ENCODE data around the gene FAM107B. TPM values are rescaled to one million over a fixed set of nuclear protein-coding genes. Genes with fewer than 3 reads are reported as not detected.
A peak's percentile ranks its signal among the peaks of the same experiment; 100 is the strongest.

Gene FAM107B
- 10 to 100 TPM in 2 of 10 donors, 1 to 10 TPM in 8; 3.6 to 18.5 (median 6.5) TPM for total RNA-seq
- 1 to 10 TPM; 2.6 to 3.7 TPM for polyA plus RNA-seq
- long read RNA-seq, donor 1, partial matches to known transcripts, result 0 of 2 reads
- long read RNA-seq, donor 1, other reads (novel, unspliced or antisense), result 0 of 2 reads
- long read RNA-seq, donor 2, partial matches to known transcripts, result 1 of 4 reads
- long read RNA-seq, donor 2, other reads (novel, unspliced or antisense), result 1 of 4 reads
- long read RNA-seq, donor 3, partial matches to known transcripts, result 0 of 2 reads
- long read RNA-seq, donor 3, other reads (novel, unspliced or antisense), result 1 of 2 reads

DNA sequence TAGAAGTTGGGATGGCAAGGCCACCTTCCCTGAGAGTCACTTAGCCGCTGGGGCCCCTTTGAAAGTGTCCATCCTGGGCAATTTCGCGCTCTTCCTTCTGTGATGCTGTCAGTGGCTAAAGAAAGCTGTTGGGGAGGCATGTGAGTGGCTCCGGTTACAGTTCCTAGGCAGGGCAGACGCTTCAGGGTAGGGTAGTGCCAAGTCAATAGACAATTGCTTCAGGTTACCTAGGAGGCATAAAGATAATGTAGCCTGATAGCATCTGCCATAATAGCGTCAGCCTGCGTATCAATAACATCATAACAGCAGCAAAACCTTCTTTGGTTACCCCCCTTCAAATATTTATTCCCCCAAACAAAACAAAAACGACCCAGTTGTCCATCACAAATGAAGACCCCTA, at the start of gene FAM107B:
TSS of gene FAM107B (minus strand) at position 101 of the 400 bp plus-strand sequence. CDS start 234 bp downstream, outside the sequence.
- intact Hi-C loops (cut with DNase I), result loop anchor here in 1 of 10 donors (5.0 kb wide), 1 partner anchor 1732 kb away; no protein-coding TSS in a partner anchor
- 91 to 94% methylated on average over 8 of the region's 8 CpGs for WGBS, 2 donors

DNA sequence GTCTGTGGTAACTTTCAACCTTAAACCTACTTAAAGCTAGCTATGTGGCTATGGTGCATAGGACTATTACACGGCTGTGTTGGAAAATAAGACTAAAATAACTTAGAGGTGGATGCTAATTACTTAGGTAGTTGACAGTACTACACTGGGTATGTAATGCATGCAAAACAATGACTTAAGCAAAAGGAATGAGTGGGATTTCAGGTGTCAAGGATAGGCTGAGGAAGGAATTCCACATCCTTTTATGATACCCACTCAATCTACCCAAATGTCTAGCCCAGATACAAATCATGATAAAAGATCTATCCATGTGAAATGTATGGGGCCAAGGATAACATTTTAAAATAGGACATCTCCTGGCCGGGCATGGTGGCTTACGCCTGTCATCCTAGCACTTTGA, 49.3 kb upstream of the FAM107B start:
- Histone ChIP-seq H3K9me3 (no peaks in the 10 kb centered on the region), H3K27me3 (no peaks in the 10 kb centered on the region), H3K27ac (no peak overlapping the region), H3K4me1 (peaks cover 0 to 8% (median 0%) of the 10 kb centered on the region in 9 donors), H3K4me3 (no peak overlapping the region), H3K36me3 (no peaks in the 10 kb centered on the region)
- DNase-seq, result no peak
- TF ChIP-seq, protein P1, sequence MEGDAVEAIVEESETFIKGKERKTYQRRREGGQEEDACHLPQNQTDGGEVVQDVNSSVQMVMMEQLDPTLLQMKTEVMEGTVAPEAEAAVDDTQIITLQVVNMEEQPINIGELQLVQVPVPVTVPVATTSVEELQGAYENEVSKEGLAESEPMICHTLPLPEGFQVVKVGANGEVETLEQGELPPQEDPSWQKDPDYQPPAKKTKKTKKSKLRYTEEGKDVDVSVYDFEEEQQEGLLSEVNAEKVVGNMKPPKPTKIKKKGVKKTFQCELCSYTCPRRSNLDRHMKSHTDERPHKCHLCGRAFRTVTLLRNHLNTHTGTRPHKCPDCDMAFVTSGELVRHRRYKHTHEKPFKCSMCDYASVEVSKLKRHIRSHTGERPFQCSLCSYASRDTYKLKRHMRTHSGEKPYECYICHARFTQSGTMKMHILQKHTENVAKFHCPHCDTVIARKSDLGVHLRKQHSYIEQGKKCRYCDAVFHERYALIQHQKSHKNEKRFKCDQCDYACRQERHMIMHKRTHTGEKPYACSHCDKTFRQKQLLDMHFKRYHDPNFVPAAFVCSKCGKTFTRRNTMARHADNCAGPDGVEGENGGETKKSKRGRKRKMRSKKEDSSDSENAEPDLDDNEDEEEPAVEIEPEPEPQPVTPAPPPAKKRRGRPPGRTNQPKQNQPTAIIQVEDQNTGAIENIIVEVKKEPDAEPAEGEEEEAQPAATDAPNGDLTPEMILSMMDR (IDR thresholded peaks at IDR 0.05), result no peak
- no peak for ATAC-seq
- intact Hi-C loops (cut with DNase I), result loop anchor here (5.0 to 10.0 kb wide), 9 partner anchors 219 to 1039 kb away; no protein-coding TSS in a partner anchor
- WGBS, 2 donors, result 92 to 93% methylated on average over 3 of the region's 3 CpGs

More for the DNA sequence above, at the start of gene FAM107B:
- TF ChIP-seq, protein P1 (IDR thresholded peaks at IDR 0.05), result no peak
- no peak for DNase-seq
- Histone ChIP-seq H3K4me3 (no peak within 1 kb of the TSS), H3K9me3 (no peaks in the 10 kb centered on the region), H3K4me1 (peaks cover 0 to 15% (median 4%) of the 10 kb centered on the region in 9 donors), H3K36me3 (no peaks in the 10 kb centered on the region), H3K27me3 (no peaks in the 10 kb centered on the region), H3K27ac (no peak within 1 kb of the TSS)
- no peak for ATAC-seq

- ATAC-seq (peak in 3 of 8 donors; percentile 49 to 51 (median 49)), DNase-seq (peak in 1 of 2 donors; percentile 23)
- H3K4me1 ChIP-seq, result peaks cover 0 to 8% (median 0%) of the 10 kb centered on the region in 9 donors
- H3K27me3 ChIP-seq, result no peaks in the 10 kb centered on the region
- 36 to 43% methylated on average over 3 of the region's 3 CpGs for WGBS, 2 donors
- no peaks in the 10 kb centered on the region for H3K9me3 ChIP-seq
- H3K27ac ChIP-seq, result no peak overlapping the region
- TF ChIP-seq, protein P1 (IDR thresholded peaks at IDR 0.05), result peak; percentile 22 to 77 (median 66)
- H3K4me3 ChIP-seq, result no peak overlapping the region
- no peaks in the 10 kb centered on the region for H3K36me3 ChIP-seq
- intact Hi-C loops (cut with DNase I), result loop anchor here (5.0 to 10.0 kb wide), 9 partner anchors 218 to 1038 kb away; no protein-coding TSS in a partner anchor
These were observed 48.4 kb upstream of the FAM107B start for GRCh38 chr10:14822879-14823755.
